ENCODE results near the gene GSG1L.

DNA sequence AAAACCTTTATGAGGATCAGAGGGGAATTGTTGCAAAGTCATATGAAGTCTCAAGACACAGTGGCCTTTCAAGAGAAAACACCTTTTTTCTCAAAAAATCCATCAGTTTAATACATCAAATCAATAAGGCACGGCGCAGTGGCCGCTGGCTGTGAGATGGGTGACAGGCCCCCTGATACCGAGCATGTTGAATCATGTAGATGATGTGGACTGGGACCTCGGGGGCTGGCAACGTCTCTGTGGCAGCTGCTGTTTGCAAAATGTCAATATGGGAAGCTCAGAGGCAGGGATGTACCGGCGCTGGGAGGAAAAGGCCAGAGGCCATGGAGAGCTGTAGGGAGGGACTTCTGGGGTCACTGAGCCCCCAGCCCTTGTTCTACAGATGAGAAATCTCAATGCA lies 169.1 kb downstream of the GSG1L start:
- TF ChIP-seq, protein P1, sequence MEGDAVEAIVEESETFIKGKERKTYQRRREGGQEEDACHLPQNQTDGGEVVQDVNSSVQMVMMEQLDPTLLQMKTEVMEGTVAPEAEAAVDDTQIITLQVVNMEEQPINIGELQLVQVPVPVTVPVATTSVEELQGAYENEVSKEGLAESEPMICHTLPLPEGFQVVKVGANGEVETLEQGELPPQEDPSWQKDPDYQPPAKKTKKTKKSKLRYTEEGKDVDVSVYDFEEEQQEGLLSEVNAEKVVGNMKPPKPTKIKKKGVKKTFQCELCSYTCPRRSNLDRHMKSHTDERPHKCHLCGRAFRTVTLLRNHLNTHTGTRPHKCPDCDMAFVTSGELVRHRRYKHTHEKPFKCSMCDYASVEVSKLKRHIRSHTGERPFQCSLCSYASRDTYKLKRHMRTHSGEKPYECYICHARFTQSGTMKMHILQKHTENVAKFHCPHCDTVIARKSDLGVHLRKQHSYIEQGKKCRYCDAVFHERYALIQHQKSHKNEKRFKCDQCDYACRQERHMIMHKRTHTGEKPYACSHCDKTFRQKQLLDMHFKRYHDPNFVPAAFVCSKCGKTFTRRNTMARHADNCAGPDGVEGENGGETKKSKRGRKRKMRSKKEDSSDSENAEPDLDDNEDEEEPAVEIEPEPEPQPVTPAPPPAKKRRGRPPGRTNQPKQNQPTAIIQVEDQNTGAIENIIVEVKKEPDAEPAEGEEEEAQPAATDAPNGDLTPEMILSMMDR (optimal IDR thresholded peaks at IDR 0.05 in 1 of 3, IDR thresholded peaks at IDR 0.05 in 1 of 3, conservative IDR thresholded peaks at IDR 0.05 in 1 of 3; ENCODE audit: extremely low read depth in 1 of 3, insufficient read depth in 2 of 3, low read length in 3 of 3), result no peak
- no peak for TF ChIP-seq EZH2 (IDR thresholded peaks at IDR 0.05; ENCODE audit: low read length)

All from keratinocyte (primary cell).